Renal cortical epithelial cell (primary cell): Measurements from ENCODE around the gene EPO. TPM values are rescaled to one million over a fixed set of nuclear protein-coding genes. Genes with fewer than 3 reads are reported as not detected.
"Not testable (repeated sequence)": the region's sequence is repeated elsewhere in the genome, so short reads cannot be mapped to it uniquely, and the experiment has no call there.

Source experiments
- DNase-seq: peaks from one replicate; pipeline ENCODE4 v3.0.0-alpha.2; 2011; ENCODE audit warnings: low read depth
- total RNA-seq: library from RNA; depleted of rRNA; stranded (reverse); fragments of >200 nt; gene quantifications from 2 replicates; pipeline ENCODE4 v1.2.3, GENCODE V29; 2014

The EPO gene
- total RNA-seq, 1 donor from 2014 or later = not detected

GRCh38 chr7:100682991-100683658, 37.1 kb upstream of the EPO start:
- DNase-seq = no peak

GRCh38 chr7:100683659-100684533, 36.4 kb upstream of the EPO start:
- DNase-seq = no peak

GRCh38 chr7:100684534-100685042, 35.7 kb upstream of the EPO start:
- no peak for DNase-seq

GRCh38 chr7:100685049-100685605, 35.1 kb upstream of the EPO start:
- DNase-seq = no peak

GRCh38 chr7:100685631-100686145, 34.6 kb upstream of the EPO start:
- DNase-seq = no peak

GRCh38 chr7:100686201-100686821, 34.0 kb upstream of the EPO start:
- DNase-seq = no peak

- no peak for DNase-seq
Observed at GRCh38 chr7:100686822-100687211, 33.5 kb upstream of the EPO start.

GRCh38 chr7:100687261-100687660, 33.0 kb upstream of the EPO start:
- no peak for DNase-seq

- DNase-seq = no peak
Observed at GRCh38 chr7:100687751-100688300, 32.4 kb upstream of the EPO start.

GRCh38 chr7:100688326-100688860, 31.9 kb upstream of the EPO start:
- DNase-seq = no peak

GRCh38 chr7:100689230-100690135, 30.8 kb upstream of the EPO start:
- DNase-seq = no peak

- DNase-seq = peak; percentile 23
Observed at GRCh38 chr7:100691676-100692577, 28.3 kb upstream of the EPO start.

GRCh38 chr7:100692578-100692961, 27.7 kb upstream of the EPO start:
- no peak for DNase-seq

- no peak for DNase-seq
Observed at GRCh38 chr7:100693312-100694097, 26.8 kb upstream of the EPO start.

- DNase-seq = no peak
Observed at GRCh38 chr7:100694098-100694745, 26.0 kb upstream of the EPO start, which contains the start of gene GIGYF1. Gene GIGYF1 (minus strand): TSS chr7:100694250. CDS start chr7:100688238, 6,012 bp downstream.

GRCh38 chr7:100696123-100696521, 24.1 kb upstream of the EPO start:
- no peak for DNase-seq

- DNase-seq = no peak
Observed at GRCh38 chr7:100699018-100699417, 21.2 kb upstream of the EPO start.

GRCh38 chr7:100701089-100701488, 19.2 kb upstream of the EPO start:
- not testable (repeated sequence) for DNase-seq
